ENCODE data around the gene COL20A1. TPM values are rescaled to one million over a fixed set of nuclear protein-coding genes. Genes with fewer than 3 reads are reported as not detected.

COL20A1 gene
- total RNA-seq, 1 experiment from 2014 or later: 0.23 TPM

- ChIA-PET CTCF (interaction anchor here (0.7 kb wide), 1 partner anchor 25 kb away, joined by 7 read pairs; no protein-coding TSS in a partner anchor), POLR2A (no interaction called here)
- TF ChIP-seq TCF7L2 (IDR thresholded peaks at IDR 0.05; ENCODE audit: low read depth, low read length) (no peak), REST (IDR thresholded peaks at IDR 0.05; ENCODE audit: insufficient read depth in 1 of 2, low read depth in 2 of 2, low read length in 1 of 2) (peak; percentile 58 to 73; a peak in 3 of 4 replicates), SIN3A (IDR thresholded peaks at IDR 0.05; ENCODE audit: borderline replicate concordance, insufficient read depth, low read depth, low read length) (no peak)
- intact Hi-C loops (cut with micrococcal nuclease; ENCODE audit: unreplicated experiment) (no loop called here), in situ Hi-C loops (cut with HindIII; ENCODE audit: low pct_unique_long_range_greater_than_20kb, low sequenced_read_pairs) (no loop called here)
- DNase-seq (ENCODE audit: low read depth, low spot score): no peak
- Histone ChIP-seq H3K36me3 (ENCODE audit: control insufficient read depth, insufficient read depth, low read length) (no peaks in the 10 kb centered on the region), H3K4me1 (ENCODE audit: control insufficient read depth, insufficient read depth, low read length) (no peaks in the 10 kb centered on the region; the same call in 1 of the 2 replicates), H3K4me3 (ENCODE audit: low read depth in 2 of 2, low read length in 2 of 2) (no peak overlapping the region), H3K27me3 (ENCODE audit: control insufficient read depth, insufficient read depth, low read length) (no peaks in the 10 kb centered on the region), H3K27ac (ENCODE audit: low read length) (no peak overlapping the region), H3K9me3 (ENCODE audit: control insufficient read depth, insufficient read depth, low read depth, low read length) (no peaks in the 10 kb centered on the region)
- no TSS peak for BruUV-seq (replicated peaks)
- peak; percentile 37; the same call in 1 of the 2 replicates for ATAC-seq
Measured at GRCh38 chr20:63321148-63321831, 28.3 kb downstream of the COL20A1 start.

DNA sequence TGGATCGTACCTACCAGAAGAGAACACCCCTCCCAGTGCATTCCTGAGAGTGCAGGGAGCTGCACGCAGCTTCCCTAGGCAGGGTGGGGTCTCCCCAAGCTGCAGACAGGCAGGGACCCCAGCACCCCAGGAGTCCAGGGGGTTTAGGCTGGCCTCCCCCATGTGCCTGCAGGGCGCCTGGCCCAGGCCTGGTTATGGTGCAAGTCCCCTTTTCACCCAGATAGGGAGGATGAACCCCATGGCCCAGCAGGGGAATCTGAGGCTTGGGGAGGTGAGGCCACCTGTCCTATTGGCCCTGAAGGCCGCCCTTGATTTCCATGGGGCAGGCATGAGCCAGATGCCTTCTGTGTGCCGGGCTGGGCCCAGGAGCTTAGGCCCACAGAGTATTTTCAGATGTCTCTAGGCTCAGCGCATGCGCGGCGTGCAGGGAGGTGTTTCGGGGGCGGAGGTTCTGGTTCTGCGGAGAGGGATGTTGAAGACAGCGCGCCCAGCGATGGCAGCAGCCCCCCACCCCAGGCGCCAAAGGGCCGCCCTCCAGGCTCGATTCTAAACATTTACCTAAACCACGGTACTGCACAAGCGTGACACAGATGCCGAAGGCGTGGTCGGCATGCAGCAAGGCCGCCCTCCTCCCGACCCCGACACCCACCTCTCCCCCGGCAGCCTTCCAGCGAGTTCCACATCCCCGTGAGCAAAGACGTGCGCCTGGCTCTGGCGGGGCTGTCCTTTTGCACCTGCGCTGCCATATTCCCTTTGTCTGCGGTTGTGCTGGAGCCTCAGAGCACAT, 29.4 kb downstream of the COL20A1 start:
- CTCF ChIA-PET: no interaction called here
- in situ Hi-C loops (cut with HindIII; ENCODE audit: low pct_unique_long_range_greater_than_20kb, low sequenced_read_pairs): no loop called here
- ATAC-seq: no peak
- no peak for DNase-seq (ENCODE audit: low read depth, low spot score)
- Histone ChIP-seq H3K9me3 (ENCODE audit: control insufficient read depth, insufficient read depth, low read depth, low read length) (no peaks in the 10 kb centered on the region), H3K4me1 (ENCODE audit: control insufficient read depth, insufficient read depth, low read length) (no peaks in the 10 kb centered on the region), H3K27ac (ENCODE audit: low read length) (no peak overlapping the region), H3K27me3 (ENCODE audit: control insufficient read depth, insufficient read depth, low read length) (no peaks in the 10 kb centered on the region), H3K36me3 (ENCODE audit: control insufficient read depth, insufficient read depth, low read length) (no peaks in the 10 kb centered on the region), H3K4me3 (ENCODE audit: low read depth in 2 of 2, low read length in 2 of 2) (no peak overlapping the region)
- no TSS peak for BruUV-seq (replicated peaks)
- POLR2A ChIA-PET: no interaction called here
- TF ChIP-seq TCF7L2 (IDR thresholded peaks at IDR 0.05; ENCODE audit: low read depth, low read length) (no peak), POLR2AphosphoS5 (IDR thresholded peaks at IDR 0.05; ENCODE audit: low read depth, low read length) (no peak), SIN3A (IDR thresholded peaks at IDR 0.05; ENCODE audit: borderline replicate concordance, insufficient read depth, low read depth, low read length) (no peak), CTCF (IDR thresholded peaks at IDR 0.05) (no peak), REST (IDR thresholded peaks at IDR 0.05; ENCODE audit: insufficient read depth in 1 of 2, low read depth in 2 of 2, low read length in 1 of 2) (no peak)
- intact Hi-C loops (cut with micrococcal nuclease; ENCODE audit: unreplicated experiment): no loop called here
